Astrocyte of the cerebellum (primary cell): Measurements from ENCODE around the gene MYO1H.

ENCODE experiments used
- DNase-seq: peaks from one replicate; pipeline ENCODE4 v3.0.0-alpha.2; 2011; ENCODE audit warnings: low read depth
- H3K4me3 ChIP-seq: 2 replicates; pipeline ENCODE4 v1.5.1; 2011; ENCODE audit warnings: mild to moderate bottlenecking, low read depth, low read length, moderate library complexity
- CTCF ChIP-seq: IDR thresholded peaks from 2 replicates; pipeline ENCODE4 v1.5.1; 2012; ENCODE audit warnings: low read length, low read depth, moderate library complexity, mild to moderate bottlenecking; ENCODE audit errors: missing control alignments
- in situ Hi-C: cut with HindIII; loops from 2 replicates; pipeline ENCODE4 v1.10.0; 2017; ENCODE audit warnings: low sequenced_read_pairs

Gene MYO1H, protein sequence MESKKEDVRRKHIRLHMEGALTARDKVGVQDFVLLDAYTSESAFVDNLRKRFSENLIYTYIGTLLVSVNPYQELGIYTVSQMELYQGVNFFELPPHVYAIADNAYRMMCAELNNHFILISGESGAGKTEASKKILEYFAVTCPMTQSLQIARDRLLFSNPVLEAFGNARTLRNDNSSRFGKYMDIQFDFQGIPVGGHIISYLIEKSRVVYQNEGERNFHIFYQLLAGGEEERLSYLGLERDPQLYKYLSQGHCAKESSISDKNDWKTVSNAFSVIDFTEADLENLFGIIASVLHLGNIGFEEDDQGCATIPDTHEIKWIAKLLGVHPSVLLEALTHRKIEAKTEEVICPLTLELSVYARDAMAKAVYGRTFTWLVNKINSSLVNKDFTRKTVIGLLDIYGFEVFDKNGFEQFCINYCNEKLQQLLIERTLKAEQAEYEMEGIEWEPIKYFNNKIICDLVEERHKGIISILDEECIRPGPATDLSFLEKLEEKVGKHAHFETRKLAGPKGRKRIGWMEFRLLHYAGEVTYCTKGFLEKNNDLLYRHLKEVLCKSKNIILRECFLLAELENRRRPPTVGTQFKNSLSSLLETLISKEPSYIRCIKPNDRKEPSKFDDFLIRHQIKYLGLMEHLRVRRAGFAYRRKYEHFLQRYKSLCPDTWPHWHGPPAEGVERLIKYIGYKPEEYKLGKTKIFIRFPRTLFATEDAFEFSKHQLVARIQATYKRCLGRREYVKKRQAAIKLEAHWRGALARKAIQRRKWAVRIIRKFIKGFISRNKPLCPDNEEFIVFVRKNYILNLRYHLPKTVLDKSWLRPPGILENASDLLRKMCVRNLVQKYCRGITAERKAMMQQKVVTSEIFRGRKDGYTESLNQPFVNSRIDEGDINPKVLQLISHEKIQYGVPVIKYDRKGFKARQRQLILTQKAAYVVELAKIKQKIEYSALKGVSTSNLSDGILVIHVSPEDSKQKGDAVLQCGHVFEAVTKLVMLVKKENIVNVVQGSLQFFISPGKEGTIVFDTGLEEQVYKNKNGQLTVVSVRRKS

DNA sequence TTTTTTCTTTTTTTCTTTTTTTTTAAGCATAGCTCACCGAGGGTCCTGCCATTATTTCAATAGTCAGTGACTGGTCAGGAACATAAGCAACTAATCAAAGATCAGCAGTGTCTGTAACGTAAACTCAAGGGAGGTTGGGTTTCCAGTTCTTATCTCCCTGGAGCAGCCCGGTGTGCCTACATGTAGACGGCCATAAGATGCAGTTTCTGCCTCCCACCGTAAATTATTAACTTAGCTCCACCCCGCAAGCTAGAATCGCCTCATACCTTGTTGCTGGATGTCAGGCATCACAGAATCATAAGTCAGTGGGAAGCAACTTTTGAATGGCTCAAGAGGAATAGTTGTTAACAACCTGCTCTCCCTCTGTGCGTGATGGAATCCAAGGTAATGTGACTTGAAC is at the start of gene MYO1H:
Gene MYO1H, plus strand, starts transcription at position 312 of the 400 bp plus-strand sequence. Its CDS starts 61 bp downstream, at position 373.
- no peak within 1 kb of the TSS for H3K4me3 ChIP-seq
- in situ Hi-C loops, result no loop called here
- TF ChIP-seq CTCF, result no peak
- no peak for DNase-seq

DNA sequence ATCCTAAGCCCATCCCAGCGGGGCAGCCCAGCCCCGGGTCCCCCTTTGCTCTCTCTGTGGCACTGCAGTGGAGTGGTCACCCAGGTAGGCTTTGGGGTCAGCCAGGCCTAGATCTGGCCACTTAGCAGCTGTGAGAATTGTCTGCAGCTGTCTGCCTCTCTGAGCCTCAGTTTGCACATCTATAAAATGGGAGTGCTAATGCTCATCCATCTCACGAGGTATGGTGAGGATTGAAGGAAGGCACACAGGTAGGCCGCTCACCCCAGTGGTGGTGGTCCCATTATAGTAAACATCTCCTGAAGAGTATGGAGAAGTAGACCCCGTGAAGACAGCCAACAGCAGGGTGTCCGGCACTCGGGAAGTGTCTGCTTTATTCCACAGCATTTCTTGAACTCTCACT is 47.9 kb upstream of the MYO1H start:
- in situ Hi-C loops, result no loop called here
- TF ChIP-seq CTCF, result no peak
- DNase-seq, result no peak
- H3K4me3 ChIP-seq, result no peak overlapping the region

DNA sequence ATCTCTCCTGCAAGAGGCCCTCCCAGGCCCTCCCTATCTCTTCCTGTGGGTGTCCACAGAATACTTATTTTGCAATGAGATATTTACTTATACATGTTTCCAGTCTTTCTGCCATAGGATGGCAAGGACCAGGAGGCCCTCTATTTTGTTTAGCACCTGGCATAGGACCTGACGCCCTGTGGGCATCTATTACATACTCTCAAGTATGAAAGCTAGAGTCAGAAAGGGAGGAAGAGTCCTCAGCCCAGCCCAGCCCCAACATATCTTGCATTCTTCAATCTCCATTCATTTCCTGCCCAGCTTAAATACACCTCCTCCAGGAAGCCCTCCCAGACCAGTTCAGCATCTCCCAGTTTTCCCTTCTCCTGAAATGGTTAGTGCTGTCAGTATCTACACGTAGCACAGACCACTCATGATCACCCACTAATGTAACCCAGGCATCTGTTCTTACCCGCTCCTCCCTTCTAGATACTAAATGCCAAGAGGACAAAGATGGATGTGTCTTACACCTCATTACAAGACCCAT is 46.0 kb upstream of the MYO1H start:
- H3K4me3 ChIP-seq, result no peak overlapping the region
- no peak for TF ChIP-seq CTCF
- no peak for DNase-seq
- in situ Hi-C loops, result no loop called here

DNA sequence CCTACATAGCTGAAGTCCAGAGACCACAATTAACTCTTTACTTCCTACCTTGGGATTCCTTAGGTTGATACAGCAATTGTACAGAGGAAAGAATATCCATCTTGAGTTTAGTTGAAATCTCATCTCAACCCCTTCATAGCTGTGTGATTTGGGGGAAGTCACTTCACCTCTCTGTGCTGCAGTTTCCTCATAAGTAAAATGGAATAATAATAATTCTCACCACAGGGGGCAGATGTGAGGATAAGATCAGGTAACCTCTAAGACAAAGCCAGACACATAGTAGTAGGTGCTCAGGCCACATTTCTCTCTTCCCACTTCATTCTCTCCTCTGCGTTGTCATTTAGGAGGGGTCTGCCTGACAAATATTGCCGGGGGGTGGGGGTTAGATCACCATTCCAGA is 45.3 kb upstream of the MYO1H start:
- no peak overlapping the region for H3K4me3 ChIP-seq
- in situ Hi-C loops, result no loop called here
- DNase-seq, result no peak
- no peak for TF ChIP-seq CTCF

GRCh38 chr12:109302770-109303169 is 44.9 kb upstream of the MYO1H start:
- no peak for TF ChIP-seq CTCF
- in situ Hi-C loops, result no loop called here
- DNase-seq, result no peak
- no peak overlapping the region for H3K4me3 ChIP-seq

GRCh38 chr12:109304485-109304884 is 43.2 kb upstream of the MYO1H start:
- no peak overlapping the region for H3K4me3 ChIP-seq
- in situ Hi-C loops, result no loop called here
- TF ChIP-seq CTCF, result no peak
- DNase-seq, result no peak
